ENCODE results near the gene TP53I13.

DNA sequence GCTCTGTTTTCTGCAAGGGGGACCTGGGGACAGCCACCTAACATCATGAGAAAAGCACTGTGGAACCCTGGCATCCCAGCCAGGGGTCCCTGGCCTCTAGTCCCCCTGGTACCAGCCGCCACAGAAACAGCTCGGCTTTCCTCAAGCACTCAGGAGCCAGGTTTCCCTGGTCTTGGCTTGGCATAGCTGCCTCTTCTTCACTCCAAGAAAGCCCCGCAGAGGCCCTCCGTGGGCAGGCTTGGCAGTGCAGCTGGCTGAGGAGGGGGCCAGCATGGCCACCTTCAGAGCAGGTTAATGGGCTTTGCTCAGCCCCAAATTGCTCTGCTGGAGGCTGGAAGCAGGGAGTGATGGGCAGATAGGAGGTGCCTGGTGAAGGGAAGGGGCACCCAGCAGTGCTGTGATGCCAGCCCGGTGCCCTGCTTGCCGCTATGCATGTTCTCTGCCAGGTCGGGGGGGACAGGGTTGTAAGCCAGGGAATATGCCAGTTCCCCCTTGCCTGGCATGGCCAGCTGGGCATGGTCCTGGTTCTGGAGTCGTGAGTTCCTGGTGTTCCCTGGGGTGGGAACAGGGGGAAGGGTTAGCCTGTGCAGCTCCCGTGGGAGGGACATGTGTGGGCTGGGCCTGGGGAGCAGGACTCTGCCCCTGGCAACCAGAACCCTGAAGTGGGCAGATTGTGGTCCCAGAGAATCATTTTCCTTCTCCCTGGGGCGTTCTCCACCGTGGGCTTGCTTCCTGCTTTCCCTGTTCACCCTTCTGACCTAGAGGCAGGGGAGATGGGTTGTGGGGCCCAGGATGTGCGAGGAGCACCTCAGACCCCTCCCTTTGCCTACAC lies 27.7 kb downstream of the TP53I13 start:
- TF ChIP-seq, protein P1, sequence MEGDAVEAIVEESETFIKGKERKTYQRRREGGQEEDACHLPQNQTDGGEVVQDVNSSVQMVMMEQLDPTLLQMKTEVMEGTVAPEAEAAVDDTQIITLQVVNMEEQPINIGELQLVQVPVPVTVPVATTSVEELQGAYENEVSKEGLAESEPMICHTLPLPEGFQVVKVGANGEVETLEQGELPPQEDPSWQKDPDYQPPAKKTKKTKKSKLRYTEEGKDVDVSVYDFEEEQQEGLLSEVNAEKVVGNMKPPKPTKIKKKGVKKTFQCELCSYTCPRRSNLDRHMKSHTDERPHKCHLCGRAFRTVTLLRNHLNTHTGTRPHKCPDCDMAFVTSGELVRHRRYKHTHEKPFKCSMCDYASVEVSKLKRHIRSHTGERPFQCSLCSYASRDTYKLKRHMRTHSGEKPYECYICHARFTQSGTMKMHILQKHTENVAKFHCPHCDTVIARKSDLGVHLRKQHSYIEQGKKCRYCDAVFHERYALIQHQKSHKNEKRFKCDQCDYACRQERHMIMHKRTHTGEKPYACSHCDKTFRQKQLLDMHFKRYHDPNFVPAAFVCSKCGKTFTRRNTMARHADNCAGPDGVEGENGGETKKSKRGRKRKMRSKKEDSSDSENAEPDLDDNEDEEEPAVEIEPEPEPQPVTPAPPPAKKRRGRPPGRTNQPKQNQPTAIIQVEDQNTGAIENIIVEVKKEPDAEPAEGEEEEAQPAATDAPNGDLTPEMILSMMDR (IDR thresholded peaks at IDR 0.05; ENCODE audit: extremely low read depth in 1 of 2, insufficient read depth in 1 of 2, low read depth in 1 of 2, low read length in 2 of 2) = no peak
- TF ChIP-seq, protein P2, sequence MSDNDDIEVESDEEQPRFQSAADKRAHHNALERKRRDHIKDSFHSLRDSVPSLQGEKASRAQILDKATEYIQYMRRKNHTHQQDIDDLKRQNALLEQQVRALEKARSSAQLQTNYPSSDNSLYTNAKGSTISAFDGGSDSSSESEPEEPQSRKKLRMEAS (IDR thresholded peaks at IDR 0.05; ENCODE audit: insufficient read depth, insufficient read length) = no peak
- TF ChIP-seq POLR2AphosphoS5 (IDR thresholded peaks at IDR 0.05; ENCODE audit: insufficient read depth, low read depth, low read length) (no peak), EZH2 (IDR thresholded peaks at IDR 0.05; ENCODE audit: borderline replicate concordance, low read depth, low read length, severe bottlenecking) (no peak), JUN (IDR thresholded peaks at IDR 0.05; ENCODE audit: borderline replicate concordance, insufficient read depth, insufficient read length, low read depth) (no peak), POLR2A (IDR thresholded peaks at IDR 0.05; ENCODE audit: low read depth, low read length) (no peak), MYC (IDR thresholded peaks at IDR 0.05; ENCODE audit: low read depth, low read length) (no peak)
